Hematopoietic multipotent progenitor cell treated with erythropoietin and hydrocortisone succinate and interleukin-3 and kit ligand, for 15 days (in vitro differentiated cells): ENCODE measurements around the gene TRIM24.
"Not testable (repeated sequence)": the region's sequence is repeated elsewhere in the genome, so short reads cannot be mapped to it uniquely, and the experiment has no call there.

ENCODE experiments used
- DNase-seq: peaks from one replicate; pipeline ENCODE4 v3.0.0-alpha.2; 2015; ENCODE audit warnings: low spot score

The TRIM24 gene

DNA sequence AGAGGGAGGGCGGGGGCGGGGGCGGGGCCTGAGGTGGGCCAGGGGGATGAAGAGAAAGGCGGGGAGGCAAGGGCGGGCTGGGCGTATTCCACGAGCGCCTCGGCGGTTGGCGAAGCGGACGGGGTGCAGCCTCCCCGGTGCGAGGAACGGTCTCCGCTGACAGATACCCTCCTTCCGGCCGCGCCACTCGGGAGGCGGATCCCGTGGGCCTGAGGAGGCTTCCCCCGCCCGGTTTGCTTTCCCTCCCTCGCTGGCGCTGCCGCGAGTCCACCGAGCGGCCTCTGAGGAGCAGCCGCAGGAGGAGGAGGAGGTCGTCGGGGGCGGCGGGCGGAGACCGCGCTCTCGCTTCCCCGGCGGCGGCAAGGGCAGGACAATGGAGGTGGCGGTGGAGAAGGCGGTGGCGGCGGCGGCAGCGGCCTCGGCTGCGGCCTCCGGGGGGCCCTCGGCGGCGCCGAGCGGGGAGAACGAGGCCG, at the start of gene TRIM24:
TSS of gene TRIM24 (plus strand) at position 84 of the 473 bp plus-strand sequence. CDS start at position 374, 290 bp downstream.
- no peak for DNase-seq

DNA sequence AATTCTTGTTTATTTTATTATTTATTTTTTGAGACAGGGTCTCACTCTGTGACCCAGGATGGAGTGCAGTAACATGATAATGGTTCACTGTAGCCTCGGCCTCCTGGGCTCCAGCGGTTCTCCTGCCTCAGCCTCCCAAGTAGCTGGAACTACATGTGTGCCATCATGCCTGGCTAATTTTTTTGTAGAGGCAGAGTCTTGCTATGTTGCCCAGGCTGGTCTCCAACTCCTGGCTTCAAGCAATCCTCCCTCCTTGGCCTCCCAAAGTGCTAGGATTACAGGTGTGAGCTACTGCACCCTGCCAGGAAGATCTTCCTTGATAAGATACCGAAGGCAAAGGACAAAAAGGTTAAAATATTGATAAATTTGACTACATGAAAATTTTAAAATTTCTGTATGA, 48.0 kb upstream of the TRIM24 start:
- not testable (repeated sequence) for DNase-seq

DNA sequence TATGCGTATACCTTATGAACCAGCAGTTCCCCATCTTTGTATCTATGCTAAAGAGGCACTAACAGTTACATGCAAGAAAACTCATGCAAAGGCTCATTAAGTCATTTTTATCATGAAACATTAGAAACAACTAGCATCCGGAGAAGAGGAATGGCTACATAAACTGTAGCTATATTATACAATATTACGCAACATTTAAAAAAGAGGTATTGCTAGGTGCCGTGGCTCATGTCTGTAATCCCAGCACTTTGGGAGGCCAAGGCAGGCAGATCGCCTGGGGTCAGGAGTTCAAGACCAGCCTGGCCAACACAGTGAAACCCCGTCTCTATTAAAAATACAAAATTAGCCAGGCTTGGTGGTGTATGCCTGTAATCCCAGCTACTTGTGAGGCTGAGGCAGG, 47.1 kb upstream of the TRIM24 start:
- DNase-seq: not testable (repeated sequence)

DNA sequence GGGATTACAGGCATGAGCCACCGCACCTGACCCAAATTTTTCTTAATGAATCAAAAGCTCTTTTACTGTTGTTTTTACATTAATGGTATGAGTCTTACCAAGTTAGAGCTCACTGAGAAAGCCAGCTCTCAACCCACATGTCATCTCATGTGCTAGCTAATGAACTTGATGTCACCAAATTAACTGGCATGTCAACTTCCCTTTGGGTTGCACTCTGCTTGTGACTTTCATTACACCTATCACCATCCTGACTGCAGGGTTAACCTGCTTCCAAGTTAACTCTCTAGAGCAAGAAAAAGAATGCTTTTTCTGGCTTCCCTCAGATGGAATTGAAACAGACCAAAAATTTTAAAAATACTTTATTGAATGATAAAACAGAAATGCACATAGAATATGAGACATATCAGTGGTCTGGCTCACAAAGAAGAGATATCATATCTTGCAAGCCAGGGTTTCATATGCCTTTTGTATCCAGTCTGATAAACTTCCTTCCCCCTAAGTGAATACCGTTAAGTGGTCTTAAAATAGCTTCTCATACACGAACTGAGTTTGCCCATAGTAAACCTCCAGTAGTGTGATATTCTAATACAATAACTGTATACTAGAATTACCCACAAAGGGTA, 42.9 kb upstream of the TRIM24 start:
- no peak for DNase-seq

DNA sequence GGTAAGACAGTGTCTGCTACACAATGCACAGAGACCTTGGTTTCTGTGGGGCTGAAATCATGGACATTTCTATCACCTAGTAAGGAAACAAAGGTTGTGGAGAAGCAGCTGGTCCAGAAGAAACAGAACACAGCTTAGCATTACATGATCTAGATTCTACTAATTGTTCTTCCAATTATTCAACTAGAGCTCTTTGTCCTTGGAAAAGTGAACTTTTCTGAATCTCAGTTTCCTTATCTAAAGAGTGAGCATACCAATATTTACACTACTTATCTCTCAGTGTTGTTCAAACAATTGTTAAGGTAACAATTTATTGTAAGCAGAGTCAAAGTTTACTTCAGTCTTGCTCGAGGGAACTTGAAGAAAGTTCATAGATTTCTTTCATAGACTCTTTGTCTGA, 42.3 kb upstream of the TRIM24 start:
- no peak for DNase-seq

DNA sequence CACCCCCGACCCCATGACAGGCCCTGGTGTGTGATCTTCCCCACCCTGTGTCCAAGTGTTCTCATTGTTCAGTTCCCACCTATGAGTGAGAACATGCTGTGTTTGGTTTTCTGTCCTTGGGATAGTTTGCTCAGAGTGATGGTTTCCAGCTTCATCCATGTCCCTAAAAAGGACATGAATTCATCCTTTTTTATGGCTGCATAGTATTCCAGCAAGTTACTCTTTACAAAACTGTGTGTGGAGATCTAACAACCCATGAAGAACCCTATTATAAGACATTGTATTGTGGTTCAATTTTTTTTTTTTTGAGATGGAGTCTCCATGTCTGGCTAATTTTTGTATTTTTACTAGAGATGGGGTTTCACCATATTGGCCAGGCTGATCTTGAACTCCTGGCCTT, 41.7 kb upstream of the TRIM24 start:
- not testable (repeated sequence) for DNase-seq

DNA sequence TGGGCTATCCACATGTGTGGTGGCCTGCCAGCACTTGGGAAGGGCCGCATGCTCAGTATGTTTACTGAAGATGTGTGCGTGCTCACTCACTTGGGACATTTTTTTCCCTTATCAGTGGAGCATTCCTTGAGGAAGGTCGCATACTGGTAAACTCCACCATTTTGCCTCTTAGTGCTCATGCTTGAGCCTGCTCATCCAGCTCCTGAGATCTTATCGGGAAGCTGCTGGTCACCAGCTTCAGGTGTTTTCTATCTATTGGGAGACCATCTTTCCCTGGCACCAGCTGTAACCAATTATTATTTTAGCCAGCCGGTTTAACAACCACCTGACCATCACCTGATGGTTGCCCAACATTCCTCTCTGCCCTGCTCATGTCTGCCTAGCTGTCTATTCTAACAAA, 35.0 kb upstream of the TRIM24 start:
- DNase-seq: no peak

DNA sequence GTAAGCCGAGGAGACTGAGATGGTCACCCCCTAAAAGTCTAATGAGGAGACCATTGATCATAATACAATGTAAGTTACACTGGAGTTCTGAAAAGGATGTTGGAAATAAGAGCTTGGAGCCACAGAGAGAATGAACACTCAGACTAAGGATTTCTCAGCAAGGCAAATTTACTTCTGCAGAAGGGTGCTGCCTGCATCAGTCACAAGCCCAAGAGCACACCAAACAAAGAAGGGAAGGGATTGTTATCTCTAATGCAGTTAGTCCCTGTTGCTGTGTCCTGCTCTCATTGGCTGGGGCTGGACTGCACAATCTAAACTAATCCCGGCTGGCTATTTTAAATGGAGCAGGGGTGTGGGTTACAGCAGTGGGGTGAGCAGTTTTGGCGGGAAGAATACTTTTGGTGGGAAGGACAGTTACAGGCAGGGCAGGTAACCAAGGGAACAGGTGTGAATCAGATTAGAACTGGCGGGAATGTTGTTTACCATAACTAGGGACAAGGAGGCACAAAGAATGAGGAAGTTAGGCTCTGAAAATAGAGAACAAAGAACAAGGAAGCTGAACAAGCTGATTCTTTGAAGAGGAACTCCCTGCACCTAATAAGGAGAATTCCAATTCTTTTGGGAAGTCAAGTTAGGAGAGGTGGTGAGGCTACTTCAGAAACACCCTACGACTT, 30.3 kb upstream of the TRIM24 start:
- no peak for DNase-seq

DNA sequence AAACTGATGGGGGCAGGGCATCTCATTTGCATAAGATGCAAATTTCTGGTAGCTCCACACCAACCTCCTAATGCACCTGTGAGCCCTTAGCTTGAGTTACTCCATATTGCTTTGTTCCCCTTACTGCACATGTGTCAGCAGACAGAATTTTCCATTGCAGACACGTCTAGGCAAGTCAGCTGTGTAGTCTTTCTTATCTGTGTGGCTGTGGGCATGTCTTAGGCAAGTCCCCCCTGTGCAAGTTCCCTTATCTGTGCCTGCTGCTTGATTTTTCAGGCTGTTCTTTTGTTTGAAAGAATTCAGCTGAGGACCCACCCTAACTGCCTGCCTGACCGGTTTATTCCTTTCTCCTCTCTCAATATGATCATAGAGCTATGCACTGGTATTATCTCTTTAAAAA, 28.5 kb upstream of the TRIM24 start:
- no peak for DNase-seq

DNA sequence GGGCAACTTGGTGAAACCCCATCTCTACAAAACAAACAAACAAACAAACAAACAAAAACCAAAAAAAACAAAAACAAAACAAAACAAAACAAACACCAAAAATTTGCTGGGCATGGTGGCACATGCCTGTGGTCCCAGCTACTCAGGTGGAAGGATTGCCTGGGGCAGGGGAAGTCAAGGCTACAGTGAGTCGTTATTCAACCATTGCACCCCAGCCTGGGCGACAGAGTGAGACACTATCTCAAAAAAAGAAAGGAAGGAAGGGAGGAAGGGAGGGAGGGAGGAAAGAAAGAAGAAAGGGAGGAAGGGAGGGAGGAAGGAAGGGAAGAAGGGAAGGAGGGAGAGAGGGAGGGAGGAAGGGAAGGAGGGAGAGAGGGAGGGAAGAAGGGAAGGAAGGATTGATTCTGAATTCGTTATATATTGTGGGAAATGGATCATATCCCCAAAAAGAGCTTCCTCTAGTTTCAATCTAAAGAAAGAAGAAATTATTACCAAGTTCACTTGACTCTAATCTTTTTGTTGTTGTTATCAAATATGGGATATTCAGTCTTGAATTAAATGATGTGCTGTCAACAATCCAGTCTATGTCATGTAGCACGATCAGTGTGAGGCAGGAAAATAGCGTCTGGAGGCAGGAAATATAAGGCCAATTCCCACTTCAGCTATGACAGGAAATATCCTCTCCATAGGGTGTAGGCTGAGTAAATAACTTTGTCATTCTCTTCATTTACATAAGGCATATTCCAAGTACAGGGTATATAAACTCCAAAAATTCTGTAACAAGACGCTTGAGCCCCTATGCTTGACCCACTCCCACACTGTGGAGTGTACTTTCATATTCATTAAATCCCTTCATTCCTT, 26.2 kb upstream of the TRIM24 start:
- DNase-seq: no peak

DNA sequence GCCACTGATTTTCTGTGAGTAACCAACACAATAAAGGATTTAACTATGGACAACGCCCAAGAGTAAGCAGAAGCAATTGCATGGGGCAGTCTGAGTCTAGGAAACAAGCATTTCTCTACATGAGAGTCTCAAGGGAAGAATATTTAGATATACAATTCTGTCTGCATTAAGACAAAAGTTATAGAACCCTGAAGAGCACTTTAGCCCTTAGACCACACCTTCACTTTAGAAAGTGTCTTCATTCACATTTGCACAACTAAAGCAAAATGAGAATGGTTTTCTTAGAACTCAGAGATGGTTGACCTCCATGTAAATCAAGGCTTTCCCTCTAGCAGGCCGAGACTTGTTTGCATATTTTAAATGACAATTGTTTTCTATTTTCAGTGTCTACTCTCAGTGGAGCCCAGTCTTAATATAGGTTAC, 25.5 kb upstream of the TRIM24 start:
- DNase-seq: no peak

DNA sequence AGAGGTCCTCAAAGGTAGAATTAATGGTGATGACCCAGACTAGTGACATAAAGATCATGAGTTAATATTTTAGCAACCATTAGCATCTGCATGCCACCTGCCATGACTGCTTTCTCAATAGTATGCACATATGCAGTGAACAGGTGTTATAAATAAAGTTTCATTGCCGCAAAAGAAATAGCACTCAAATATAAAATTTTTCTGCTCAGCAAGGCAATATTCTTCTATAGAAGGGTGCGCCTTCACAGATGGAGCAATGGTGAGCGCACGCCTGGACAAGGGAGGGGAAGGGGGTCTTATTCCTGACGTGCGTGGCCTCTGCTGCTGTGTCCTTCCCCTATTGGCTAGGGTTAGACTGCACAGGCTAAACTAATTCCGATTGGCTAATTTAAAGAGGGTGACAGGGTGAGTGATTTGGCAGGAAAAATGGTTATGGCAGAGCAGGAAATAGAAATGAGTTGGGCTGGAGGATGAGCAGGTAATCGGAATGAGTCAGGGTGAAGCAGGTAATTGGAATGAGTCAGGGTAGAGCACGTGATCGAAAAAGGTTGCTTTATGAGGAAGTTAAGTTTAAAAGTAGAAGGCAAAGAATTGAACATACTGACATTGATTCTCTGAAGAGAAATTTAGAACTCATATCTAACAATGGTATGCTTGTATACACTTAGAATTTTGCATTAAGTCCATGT, 24.7 kb upstream of the TRIM24 start:
- no peak for DNase-seq

DNA sequence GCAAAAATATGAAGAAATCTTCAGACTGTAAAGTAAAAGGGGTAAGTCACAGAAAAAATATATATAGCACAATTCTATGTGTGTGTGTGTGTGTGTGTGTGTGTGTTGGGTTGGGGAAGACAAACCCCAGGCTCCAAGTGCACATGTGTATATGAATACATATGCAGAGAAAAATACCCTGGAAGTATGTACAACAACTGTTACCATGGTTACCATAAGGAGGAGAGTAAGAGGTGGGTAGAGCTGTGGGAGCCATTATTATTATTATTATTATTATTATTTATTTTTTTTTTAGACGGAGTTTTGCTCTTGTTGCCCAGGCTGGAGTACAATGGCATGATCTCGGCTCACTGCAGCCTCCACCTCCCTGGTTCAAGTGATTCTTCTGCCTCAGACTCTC, 23.7 kb upstream of the TRIM24 start:
- no peak for DNase-seq

DNA sequence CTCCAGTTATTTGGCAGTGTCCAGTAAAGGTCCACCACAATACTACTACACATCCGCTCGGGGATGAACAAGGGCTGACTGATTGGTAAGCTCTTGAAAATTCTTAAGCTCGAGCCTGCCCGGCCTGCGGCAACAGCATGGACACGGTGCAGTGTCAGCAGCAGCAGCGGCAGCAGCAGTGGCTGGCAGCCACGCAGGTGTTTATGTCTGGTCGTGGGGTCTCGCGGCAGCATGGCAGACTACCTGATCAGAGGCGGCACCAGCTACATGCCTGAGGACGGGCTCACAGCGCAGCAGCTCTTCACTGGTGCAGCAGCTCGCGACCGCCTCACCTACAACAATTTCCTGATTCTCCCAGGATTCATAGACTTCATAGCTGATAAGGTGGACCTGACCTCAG, 19.6 kb upstream of the TRIM24 start:
- no peak for DNase-seq

DNA sequence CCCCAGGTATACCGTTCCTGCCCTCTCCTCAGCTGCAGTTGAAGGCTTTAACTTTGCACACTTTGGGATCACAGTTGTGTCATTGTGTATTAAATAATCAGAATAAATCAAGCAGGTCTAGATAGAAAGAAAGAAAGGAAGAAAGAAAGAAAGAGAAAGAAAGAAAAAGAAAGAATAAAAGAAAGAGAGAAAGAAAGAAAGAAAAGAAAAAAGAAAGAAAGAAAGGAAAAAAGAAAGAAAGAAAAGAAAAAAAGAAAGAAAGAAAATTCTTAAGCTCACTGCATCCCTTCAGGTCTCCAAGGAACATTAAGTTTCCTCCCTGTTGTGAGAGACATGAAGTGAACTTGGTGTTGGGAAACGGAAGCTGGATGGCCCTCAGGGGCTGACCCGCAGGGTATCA, 17.2 kb upstream of the TRIM24 start:
- no peak for DNase-seq

DNA sequence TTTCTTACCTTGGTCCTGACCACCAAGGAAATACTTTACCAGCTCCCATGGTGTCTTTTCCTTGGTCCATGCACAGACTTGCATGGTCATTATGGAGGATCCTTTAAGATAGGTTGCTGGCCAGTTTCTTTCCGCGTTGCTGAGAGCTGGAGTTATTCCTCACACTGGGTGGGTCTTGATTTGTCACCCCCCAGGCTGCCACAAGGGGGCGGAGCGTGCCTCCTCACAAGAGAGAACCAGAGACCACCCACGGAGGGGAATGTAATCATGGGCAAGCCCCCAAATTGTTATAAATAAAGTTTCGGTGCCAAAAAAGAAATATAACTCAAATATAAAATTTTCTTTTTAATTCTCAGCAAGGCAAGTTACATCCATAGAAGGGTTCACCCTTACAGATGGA, 10.5 kb upstream of the TRIM24 start:
- DNase-seq: peak; percentile 15

DNA sequence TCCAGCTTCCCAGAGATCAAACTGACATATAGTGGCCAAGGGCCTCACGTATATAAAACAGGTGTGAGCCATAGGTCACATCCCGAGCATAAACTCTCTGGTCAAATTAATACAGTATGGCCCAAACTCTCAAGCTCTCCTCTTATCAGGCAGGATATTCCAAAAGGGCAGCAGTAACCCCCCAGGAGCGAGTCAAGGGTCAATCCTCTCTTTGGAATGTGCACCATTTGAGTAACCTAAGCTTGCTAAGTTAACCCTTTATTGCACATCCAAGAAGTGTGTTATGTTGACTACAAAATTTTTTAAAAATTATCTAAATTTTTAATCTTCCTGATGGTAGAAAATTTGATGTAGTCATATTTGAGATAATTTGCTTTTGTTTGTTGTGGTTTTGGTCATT, 4.5 kb upstream of the TRIM24 start:
- no peak for DNase-seq

DNA sequence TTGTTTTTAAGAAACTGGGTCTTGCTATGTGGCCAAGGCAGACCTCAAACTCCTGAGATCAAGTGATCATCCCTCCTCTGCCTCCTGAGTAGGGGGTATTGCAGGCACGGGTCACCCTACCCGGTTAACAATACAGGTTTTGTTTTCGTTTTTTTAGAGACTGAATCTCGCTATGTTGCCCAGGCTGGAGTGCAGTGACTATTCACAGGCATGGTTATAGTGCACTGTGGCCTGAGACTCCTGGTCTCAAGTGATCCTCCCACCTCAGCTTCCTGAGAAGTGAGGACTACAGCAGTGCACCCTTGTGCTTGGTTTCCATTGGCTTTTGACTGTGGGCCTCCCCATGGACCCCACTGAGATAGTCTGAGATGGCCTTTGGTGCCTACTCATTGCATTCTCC, 3.8 kb upstream of the TRIM24 start:
- DNase-seq: no peak

DNA sequence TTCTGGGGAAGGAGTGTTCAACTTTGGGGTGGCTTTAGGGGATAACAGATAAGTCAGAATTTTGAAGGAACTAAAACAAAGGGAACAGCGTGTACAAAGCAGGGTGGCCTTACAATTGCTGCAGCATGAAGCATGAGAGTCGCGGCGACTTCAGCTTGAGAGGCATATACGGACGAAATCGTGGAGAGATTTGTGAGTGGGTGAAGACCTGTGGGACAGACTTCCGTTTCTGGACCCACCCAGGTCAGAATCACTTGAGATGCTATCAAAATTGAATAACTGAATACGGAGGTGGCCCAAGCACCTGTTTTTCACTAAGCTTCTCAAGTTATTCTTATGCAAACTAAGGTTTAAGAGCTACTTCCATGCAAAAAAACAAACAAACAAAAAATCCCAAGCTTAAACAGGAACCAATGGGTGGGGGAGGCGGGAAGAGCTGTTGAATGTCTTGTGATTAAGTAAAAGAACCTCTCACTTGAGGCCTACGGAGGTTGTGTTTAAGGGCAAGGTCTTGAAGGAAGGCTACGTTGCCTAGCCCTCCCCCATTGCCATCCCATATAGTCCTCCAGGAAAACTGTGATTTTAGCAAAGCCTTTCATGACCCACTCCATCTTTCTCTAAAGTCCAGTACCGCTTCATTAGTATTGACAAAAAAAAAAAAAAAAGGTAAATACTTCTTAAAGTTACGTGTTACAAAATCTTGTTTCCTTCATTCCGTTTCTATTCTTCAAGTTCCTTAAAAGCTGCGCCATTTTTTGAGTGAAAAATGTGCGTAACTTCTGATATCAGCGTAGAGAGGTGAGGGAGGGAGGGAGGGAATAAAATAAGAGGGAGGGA, 1.3 kb upstream of the TRIM24 start:
- no peak for DNase-seq

DNA sequence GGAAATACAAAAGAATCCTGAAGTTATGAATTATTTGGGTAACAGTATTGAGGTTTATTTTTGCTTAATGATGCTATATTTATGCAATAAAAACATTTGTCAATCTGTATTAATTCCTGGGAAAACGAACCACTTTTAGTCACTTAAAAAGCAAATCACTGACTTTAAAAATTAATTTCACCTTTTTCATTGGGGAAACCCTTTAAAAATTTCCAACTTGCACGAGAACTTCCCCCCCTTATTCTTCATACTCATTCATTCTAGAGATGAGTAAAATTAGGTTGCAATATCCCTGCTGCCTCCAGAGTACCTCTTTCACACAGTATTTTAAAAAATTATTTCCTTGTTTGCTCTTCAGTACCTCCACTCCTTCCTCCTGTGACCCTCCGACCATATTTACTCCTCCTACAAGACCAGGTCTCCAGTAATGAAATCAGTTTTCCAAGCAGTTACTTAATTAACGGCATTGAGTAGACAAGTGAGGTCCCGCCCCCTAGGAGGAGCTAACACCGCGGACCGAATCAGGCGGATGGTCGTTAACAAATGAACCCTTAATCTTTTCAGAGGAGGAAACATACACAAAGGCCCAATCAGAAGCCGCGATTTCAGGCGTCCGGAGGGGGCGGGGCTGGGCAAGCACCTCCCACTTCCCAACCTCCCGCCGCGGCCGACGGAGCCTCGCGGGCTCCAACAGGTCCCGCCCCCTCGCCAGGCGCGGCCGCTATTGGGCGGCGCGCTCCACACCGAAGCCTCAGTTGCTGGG, 465 bp upstream of the TRIM24 start:
- peak; percentile 98 for DNase-seq
